GM21825 (cell line): ENCODE measurements around the gene IL13RA1.
"Not testable (repeated sequence)": the region's sequence is repeated elsewhere in the genome, so short reads cannot be mapped to it uniquely, and the experiment has no call there.

ENCODE experiments used
- ATAC-seq: cut with Tn5 transposase; IDR thresholded peaks from one replicate; pipeline ENCODE4 v1.9.1; 2021; ENCODE audit warnings: mild to moderate bottlenecking, moderate library complexity; ENCODE audit not compliant: unreplicated experiment

Gene IL13RA1

DNA sequence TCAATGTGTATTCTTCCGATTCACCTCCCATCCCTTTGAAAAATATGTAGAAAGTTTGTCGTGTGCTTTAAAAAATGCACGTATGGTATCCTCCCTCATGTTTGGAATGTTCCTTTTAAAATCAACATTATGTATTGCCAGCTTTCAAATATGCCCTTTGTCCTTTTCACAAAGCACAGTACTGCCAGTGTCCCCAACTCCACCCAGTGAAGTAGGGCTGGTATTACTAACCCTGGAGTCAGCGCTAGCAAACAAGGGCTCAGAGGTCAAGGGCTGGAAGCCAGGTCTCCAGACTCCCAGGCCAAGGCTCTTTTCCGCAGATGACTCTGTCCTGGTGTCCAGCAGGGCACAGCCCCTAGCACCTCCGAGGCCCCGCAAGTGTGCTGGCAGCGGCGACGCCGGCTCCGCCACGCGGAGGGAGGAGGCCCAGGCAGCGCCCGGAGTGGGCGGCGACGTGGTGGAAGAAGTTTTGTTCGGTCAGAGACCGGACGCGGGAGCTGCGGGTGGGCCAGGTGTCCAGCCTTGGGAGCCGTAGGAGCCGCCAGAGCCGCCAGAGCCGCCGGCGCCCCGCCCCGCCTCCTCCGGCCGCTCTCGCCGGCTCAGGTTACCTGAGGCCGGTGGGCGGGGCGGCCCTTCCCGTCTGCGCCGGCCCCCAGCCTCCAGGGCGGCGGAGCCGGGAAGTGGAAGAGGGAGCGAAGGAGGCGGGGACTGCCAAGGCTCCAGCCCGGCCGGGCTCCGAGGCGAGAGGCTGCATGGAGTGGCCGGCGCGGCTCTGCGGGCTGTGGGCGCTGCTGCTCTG is at the start of gene IL13RA1:
IL13RA1 (plus strand) TSS at position 720 of the 799 bp plus-strand sequence; CDS start at position 753, 33 bp downstream.
- ATAC-seq, result peak; percentile 66

DNA sequence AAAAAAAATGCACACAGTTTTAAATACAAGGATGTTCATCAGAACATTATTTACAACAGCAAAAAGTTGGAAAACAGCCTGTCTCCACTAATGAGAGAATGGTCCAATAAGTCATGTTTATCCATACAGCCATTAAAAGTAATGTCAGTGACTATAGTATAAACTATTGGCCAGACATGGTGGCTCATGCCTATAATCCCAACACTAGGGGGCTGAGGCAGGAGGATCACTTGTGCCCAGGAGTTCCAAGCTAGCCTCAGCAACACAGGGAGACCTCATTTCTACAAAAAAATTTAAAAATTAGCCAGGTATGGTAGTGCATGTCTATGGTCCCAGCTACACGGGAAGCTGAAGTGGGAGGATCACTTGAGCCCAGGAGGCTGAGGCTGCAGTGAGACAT is 48.1 kb upstream of the IL13RA1 start:
- no peak for ATAC-seq

- no peak for ATAC-seq
Measured at GRCh38 chrX:118682258-118683014, 45.0 kb upstream of the IL13RA1 start.

GRCh38 chrX:118685393-118685792 is 42.0 kb upstream of the IL13RA1 start:
- no peak for ATAC-seq

GRCh38 chrX:118688935-118689334 is 38.5 kb upstream of the IL13RA1 start:
- no peak for ATAC-seq

- ATAC-seq, result no peak
Measured at GRCh38 chrX:118693843-118694242, 33.6 kb upstream of the IL13RA1 start.

DNA sequence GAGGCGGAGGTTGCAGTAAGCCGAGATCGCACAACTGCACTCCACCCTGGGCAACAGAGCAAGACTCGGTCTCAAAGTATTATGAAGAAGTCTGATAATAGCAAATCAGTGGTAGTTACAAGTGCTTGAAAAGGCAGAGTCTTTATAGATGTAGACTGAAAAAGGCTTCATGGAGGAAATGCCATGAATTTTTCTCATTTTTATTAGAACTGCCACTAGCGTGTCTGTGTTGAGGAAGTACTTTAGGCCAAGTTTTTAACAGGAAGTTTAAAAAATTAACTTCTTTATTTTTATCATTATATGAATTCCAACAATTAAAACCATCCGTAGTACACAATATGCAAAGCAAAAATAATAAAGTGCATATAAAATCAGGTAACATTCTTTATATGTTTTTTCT is 32.8 kb upstream of the IL13RA1 start:
- no peak for ATAC-seq

GRCh38 chrX:118698516-118699170 is 28.8 kb upstream of the IL13RA1 start:
- no peak for ATAC-seq

DNA sequence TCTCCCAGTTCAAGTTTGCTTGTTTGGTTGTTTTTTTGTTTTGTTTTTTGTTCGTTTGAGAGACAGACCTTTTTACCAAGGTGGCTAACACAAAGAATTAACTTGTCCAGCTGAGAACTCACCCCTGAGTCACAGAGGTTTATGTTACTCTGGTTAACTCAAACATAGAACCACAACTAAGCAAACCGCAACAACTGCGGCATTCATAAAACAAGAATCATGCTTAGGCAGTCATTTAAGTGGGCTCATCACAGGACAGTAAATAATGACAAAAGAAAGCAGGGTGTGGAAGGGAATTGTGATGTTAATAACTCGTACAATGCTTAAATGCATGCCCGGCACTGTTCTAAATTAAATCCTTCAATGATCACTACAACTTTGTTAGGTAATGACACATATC is 24.7 kb upstream of the IL13RA1 start:
- ATAC-seq, result no peak

GRCh38 chrX:118706681-118707080 is 20.7 kb upstream of the IL13RA1 start:
- ATAC-seq, result no peak

GRCh38 chrX:118714521-118714920 is 12.9 kb upstream of the IL13RA1 start:
- ATAC-seq, result no peak

- ATAC-seq, result not testable (repeated sequence)
Measured at GRCh38 chrX:118715917-118716316, 11.5 kb upstream of the IL13RA1 start.

DNA sequence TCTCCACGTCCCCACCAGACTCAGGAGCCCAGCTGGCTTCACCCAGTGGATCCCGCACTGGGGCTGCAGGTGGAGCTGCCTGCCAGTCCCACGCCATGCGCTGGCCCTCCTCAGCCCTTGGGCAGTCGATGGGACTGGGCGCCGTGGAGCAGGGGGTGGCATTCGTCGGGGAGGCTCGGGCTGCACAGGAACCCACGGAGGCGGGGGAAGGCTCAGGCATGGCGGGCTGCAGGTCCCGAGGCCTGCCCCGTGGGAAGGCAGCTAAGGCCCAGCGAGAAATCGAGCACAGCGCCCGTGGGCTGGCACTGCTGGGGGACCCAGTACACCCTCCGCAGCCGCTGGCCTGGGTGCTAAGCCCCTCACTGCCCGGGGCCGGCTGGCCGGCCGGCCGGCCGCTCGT is 10.6 kb upstream of the IL13RA1 start:
- not testable (repeated sequence) for ATAC-seq

- no peak for ATAC-seq
Measured at GRCh38 chrX:118717678-118718391, 9.6 kb upstream of the IL13RA1 start.

GRCh38 chrX:118718737-118719136 is 8.7 kb upstream of the IL13RA1 start:
- no peak for ATAC-seq

- ATAC-seq, result no peak
Measured at GRCh38 chrX:118720058-118720707, 7.2 kb upstream of the IL13RA1 start.

- ATAC-seq, result no peak
Measured at GRCh38 chrX:118723376-118723775, 4.0 kb upstream of the IL13RA1 start.

DNA sequence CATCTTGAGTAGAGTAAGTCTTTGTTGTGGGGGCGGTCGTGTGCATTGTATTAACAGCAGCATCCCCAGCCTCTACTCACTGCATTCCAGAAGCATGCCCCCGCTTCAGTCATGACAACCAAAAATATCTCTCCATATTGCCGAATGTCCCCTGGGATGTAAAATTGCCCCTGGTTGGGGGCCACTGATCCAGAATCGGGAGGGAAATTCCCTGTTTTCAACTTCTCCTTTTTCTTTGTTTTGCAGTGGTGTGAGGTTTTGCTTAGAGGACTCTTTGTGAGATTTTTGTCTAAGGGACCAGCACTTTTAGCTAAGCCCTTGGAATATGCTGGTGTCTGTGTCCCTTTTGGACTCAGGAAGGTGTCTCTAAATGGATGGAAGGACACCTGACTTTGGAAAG is 3.0 kb upstream of the IL13RA1 start:
- no peak for ATAC-seq

GRCh38 chrX:118724775-118725174 is 2.6 kb upstream of the IL13RA1 start:
- ATAC-seq, result no peak

DNA sequence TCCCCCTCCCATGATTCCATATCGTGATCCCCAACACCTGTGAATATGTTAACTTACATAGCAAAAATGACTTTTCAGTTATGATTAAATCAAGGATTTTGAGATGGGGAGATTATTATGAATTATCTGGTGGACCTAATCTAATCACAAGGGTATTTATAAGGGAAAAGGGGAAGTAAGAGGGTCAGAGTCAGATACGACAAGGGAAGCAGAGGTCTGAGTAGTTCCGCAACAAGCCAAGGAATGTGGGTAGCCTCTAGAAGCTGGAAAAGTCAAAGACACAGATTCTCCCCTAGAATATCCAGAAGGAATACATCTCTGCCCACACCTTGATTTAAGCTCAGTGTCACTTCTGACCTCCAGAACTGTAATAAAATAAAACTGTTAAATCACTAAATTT is 1.0 kb upstream of the IL13RA1 start:
- no peak for ATAC-seq
